Mucosa of descending colon (tissue), 3 donors: ENCODE results near the gene WDTC1. TPM values are rescaled to one million over a fixed set of nuclear protein-coding genes. Genes with fewer than 3 reads are reported as not detected.

Source experiments
- ATAC-seq: fragments of 200-7000 bp; cut with Tn5 transposase; one replicate; pipeline ENCODE4 v1.9.1; 2020; ENCODE audit warnings: mild to moderate bottlenecking, moderate library complexity
- DNase-seq, 3 donors: peaks; one replicate each; pipeline ENCODE4 v3.0.0-alpha.2; 2020
- H3K36me3 ChIP-seq: fragments of 200-600 bp; one replicate; pipeline ENCODE4 v1.8.0; 2021; ENCODE audit warnings: low read depth, mild to moderate bottlenecking
- H3K4me1 ChIP-seq: fragments of 200-600 bp; one replicate; pipeline ENCODE4 v1.8.0; 2021; ENCODE audit warnings: low read depth, mild to moderate bottlenecking
- H3K4me3 ChIP-seq: fragments of 200-600 bp; one replicate; pipeline ENCODE4 v1.8.0; 2021; ENCODE audit warnings: mild to moderate bottlenecking
- H3K9me3 ChIP-seq: fragments of 200-600 bp; one replicate; pipeline ENCODE4 v1.8.0; 2021; ENCODE audit warnings: mild to moderate bottlenecking
- CTCF ChIP-seq: fragments of 200-600 bp; IDR thresholded peaks from one replicate; pipeline ENCODE4 v1.8.0; 2022; ENCODE audit warnings: antibody characterized with exemption, mild to moderate bottlenecking
- intact Hi-C, 2 donors: fragments of 100-400 bp; cut with DNase I in 1 of 2; cut with micrococcal nuclease in 1 of 2; formaldehyde crosslinking; loops; one replicate each; pipeline versions ENCODE4 v1.11.0 to v1.11.1; 2022; cut with DNase I, micrococcal nuclease
- total RNA-seq, 3 donors: library from RNA; stranded (reverse); fragmentation: NEBNext Ultra II Directional in 2 of 3; extraction: Animal tissue kit (Norgen Biotek cat#: 25700) in 2 of 3; gene quantifications; one replicate each; pipeline versions ENCODE4 v1.2.1 to v1.2.4, GENCODE V29; 2021 to 2023
- donor health status: DM: no; HTN: no; CAD: no; lungs with moderate emphysema.
- donor health status: DM: no; HTN: no; CAD: no.
- donor health status: DM: no; HTN: yes; CAD: no.

The WDTC1 gene
- total RNA-seq, 3 donors from 2014 or later, result 35.2 to 56.4 (median 45.5) TPM

- intact Hi-C loops, result no loop called here
- Histone ChIP-seq H3K4me3 (no peak overlapping the region), H3K36me3 (no peaks in the 10 kb centered on the region), H3K9me3 (no peaks in the 10 kb centered on the region), H3K4me1 (peaks cover 5% of the 10 kb centered on the region)
- no peak for ATAC-seq
- no peak for DNase-seq
- TF ChIP-seq CTCF, result no peak
Observed at GRCh38 chr1:27316860-27317259, 82.4 kb downstream of the WDTC1 start.

- Histone ChIP-seq H3K4me3 (no peak overlapping the region), H3K36me3 (no peaks in the 10 kb centered on the region), H3K9me3 (no peaks in the 10 kb centered on the region), H3K4me1 (peaks cover 10% of the 10 kb centered on the region)
- no peak for TF ChIP-seq CTCF
- ATAC-seq, result no peak
- DNase-seq, result no peak
- intact Hi-C loops, result no loop called here
Observed at GRCh38 chr1:27318136-27318535, 83.7 kb downstream of the WDTC1 start.

GRCh38 chr1:27318596-27318995 lies 84.2 kb downstream of the WDTC1 start:
- no peak for ATAC-seq
- intact Hi-C loops, result no loop called here
- DNase-seq, result no peak
- Histone ChIP-seq H3K4me3 (no peak overlapping the region), H3K4me1 (peaks cover 15% of the 10 kb centered on the region), H3K36me3 (no peaks in the 10 kb centered on the region), H3K9me3 (no peaks in the 10 kb centered on the region)
- TF ChIP-seq CTCF, result no peak

GRCh38 chr1:27321813-27322568 lies 87.6 kb downstream of the WDTC1 start, which contains the start of gene TMEM222:
Gene TMEM222, plus strand, starts transcription at chr1:27322163. Its CDS starts 35 bp downstream, at chr1:27322198.
- Histone ChIP-seq H3K36me3 (no peaks in the 10 kb centered on the region), H3K9me3 (no peaks in the 10 kb centered on the region), H3K4me1 (peaks cover 20% of the 10 kb centered on the region), H3K4me3 (peak within 1 kb of the TSS; percentile 83)
- ATAC-seq (peak; percentile 99), DNase-seq (peak; percentile 96 to 99 (median 98))
- intact Hi-C loops, result no loop called here
- peak; percentile 28 for TF ChIP-seq CTCF

- H3K36me3 ChIP-seq, result no peaks in the 10 kb centered on the region
- peaks cover 20% of the 10 kb centered on the region for H3K4me1 ChIP-seq
- peak overlapping the region; percentile 83 for H3K4me3 ChIP-seq
- no peak for TF ChIP-seq CTCF
- no peaks in the 10 kb centered on the region for H3K9me3 ChIP-seq
- ATAC-seq (no peak), DNase-seq (no peak)
- intact Hi-C loops, result no loop called here
Observed at GRCh38 chr1:27322569-27323240, 88.3 kb downstream of the WDTC1 start.
